Neural cell (in vitro differentiated cells): ENCODE results near the gene FBXO47.

ENCODE experiments used
- CTCF ChIP-seq: fragments of 450-650 bp; IDR thresholded peaks from 2 replicates; pipeline ENCODE4 v1.5.1; 2014; ENCODE audit warnings: antibody characterized with exemption, mild to moderate bottlenecking, moderate library complexity; ENCODE audit not compliant: poor library complexity, severe bottlenecking
- EP300 ChIP-seq: fragments of 450-650 bp; conservative IDR thresholded peaks from 2 replicates; pipeline ENCODE4 v1.6.1; 2014; ENCODE audit warnings: antibody characterized with exemption, mild to moderate bottlenecking, moderate library complexity; ENCODE audit not compliant: poor library complexity, severe bottlenecking
- EZH2 ChIP-seq: fragments of 200-600, 300-800 bp; shearing (Covaris generic), sonication (generic); IDR thresholded peaks from 2 replicates; pipeline ENCODE4 v1.6.1; 2014; ENCODE audit warnings: antibody characterized with exemption, low read length, borderline replicate concordance, mild to moderate bottlenecking; ENCODE audit not compliant: insufficient read depth, poor library complexity, severe bottlenecking
- MXI1 ChIP-seq: fragments of 450-650 bp; conservative IDR thresholded peaks from 2 replicates; pipeline ENCODE4 v1.6.1; 2014; ENCODE audit warnings: antibody characterized with exemption, mild to moderate bottlenecking; ENCODE audit not compliant: poor library complexity, severe bottlenecking
- POLR2AphosphoS5 ChIP-seq: IDR thresholded peaks from 2 replicates; pipeline ENCODE4 v1.6.1; 2012
- RAD21 ChIP-seq: fragments of 450-650 bp; conservative IDR thresholded peaks from 2 replicates; pipeline ENCODE4 v1.6.1; 2014; ENCODE audit warnings: antibody characterized with exemption, mild to moderate bottlenecking, moderate library complexity
- REST ChIP-seq: IDR thresholded peaks from 2 replicates; pipeline ENCODE4 v1.6.1; 2012; ENCODE audit warnings: borderline replicate concordance
- TAF1 ChIP-seq: IDR thresholded peaks from 2 replicates; pipeline ENCODE4 v1.6.1; 2012; ENCODE audit warnings: low read depth

- no peak for TF ChIP-seq EZH2
- no peak for TF ChIP-seq CTCF
- TF ChIP-seq POLR2AphosphoS5 = no peak
- no peak for TF ChIP-seq REST
- no peak for TF ChIP-seq EP300
- no peak for TF ChIP-seq RAD21
- TF ChIP-seq MXI1 = no peak
- no peak for TF ChIP-seq TAF1
These were observed 75.1 kb downstream of the FBXO47 start for GRCh38 chr17:38892083-38892482.
